Hepatocyte (in vitro differentiated cells): Measurements from ENCODE around the gene NIPAL3.

Experiments
- EZH2 ChIP-seq: fragments of 200-600 bp; sonication (generic); IDR thresholded peaks from 2 replicates; pipeline ENCODE4 v1.6.1; 2016; ENCODE audit warnings: antibody characterized with exemption, mild to moderate bottlenecking, borderline replicate concordance
- EZH2phosphoT487 ChIP-seq: fragments of 200-600 bp; sonication (generic); IDR thresholded peaks from one replicate; pipeline ENCODE4 v1.6.1; 2018; ENCODE audit warnings: antibody characterized with exemption, mild to moderate bottlenecking, low read depth, moderate library complexity; ENCODE audit not compliant: unreplicated experiment, severe bottlenecking
- TF ChIP-seq, protein P1 (sequence below): fragments of 200-600 bp; sonication (generic); IDR thresholded peaks from 2 replicates; pipeline ENCODE4 v1.5.1; 2016; ENCODE audit warnings: antibody characterized with exemption, mild to moderate bottlenecking; ENCODE audit not compliant: poor library complexity

- TF ChIP-seq, protein P1, sequence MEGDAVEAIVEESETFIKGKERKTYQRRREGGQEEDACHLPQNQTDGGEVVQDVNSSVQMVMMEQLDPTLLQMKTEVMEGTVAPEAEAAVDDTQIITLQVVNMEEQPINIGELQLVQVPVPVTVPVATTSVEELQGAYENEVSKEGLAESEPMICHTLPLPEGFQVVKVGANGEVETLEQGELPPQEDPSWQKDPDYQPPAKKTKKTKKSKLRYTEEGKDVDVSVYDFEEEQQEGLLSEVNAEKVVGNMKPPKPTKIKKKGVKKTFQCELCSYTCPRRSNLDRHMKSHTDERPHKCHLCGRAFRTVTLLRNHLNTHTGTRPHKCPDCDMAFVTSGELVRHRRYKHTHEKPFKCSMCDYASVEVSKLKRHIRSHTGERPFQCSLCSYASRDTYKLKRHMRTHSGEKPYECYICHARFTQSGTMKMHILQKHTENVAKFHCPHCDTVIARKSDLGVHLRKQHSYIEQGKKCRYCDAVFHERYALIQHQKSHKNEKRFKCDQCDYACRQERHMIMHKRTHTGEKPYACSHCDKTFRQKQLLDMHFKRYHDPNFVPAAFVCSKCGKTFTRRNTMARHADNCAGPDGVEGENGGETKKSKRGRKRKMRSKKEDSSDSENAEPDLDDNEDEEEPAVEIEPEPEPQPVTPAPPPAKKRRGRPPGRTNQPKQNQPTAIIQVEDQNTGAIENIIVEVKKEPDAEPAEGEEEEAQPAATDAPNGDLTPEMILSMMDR: no peak
- TF ChIP-seq EZH2: no peak
- TF ChIP-seq EZH2phosphoT487: no peak
Measured at GRCh38 chr1:24435782-24436365, 20.3 kb downstream of the NIPAL3 start.
